Mammary epithelial cell (primary cell): ENCODE data around the gene ELMOD3.

Experiments used
- EZH2 ChIP-seq: IDR thresholded peaks from 2 replicates; pipeline ENCODE4 v1.6.1; 2012; ENCODE audit warnings: low read length, inconsistent platforms, borderline replicate concordance
- TF ChIP-seq, protein P1 (sequence below), 2 donors: IDR thresholded peaks in 1 of 2; conservative IDR thresholded peaks in 1 of 2; 2 replicates each; pipeline ENCODE4 v1.5.1; 2011 to 2012; ENCODE audit warnings: inconsistent platforms in 2 of 2, low read length in 2 of 2, mild to moderate bottlenecking in 2 of 2, control low read depth in 1 of 2, low read depth in 1 of 2; ENCODE audit not compliant: insufficient read depth in 1 of 2; ENCODE audit errors: extremely low read depth in 1 of 2

DNA sequence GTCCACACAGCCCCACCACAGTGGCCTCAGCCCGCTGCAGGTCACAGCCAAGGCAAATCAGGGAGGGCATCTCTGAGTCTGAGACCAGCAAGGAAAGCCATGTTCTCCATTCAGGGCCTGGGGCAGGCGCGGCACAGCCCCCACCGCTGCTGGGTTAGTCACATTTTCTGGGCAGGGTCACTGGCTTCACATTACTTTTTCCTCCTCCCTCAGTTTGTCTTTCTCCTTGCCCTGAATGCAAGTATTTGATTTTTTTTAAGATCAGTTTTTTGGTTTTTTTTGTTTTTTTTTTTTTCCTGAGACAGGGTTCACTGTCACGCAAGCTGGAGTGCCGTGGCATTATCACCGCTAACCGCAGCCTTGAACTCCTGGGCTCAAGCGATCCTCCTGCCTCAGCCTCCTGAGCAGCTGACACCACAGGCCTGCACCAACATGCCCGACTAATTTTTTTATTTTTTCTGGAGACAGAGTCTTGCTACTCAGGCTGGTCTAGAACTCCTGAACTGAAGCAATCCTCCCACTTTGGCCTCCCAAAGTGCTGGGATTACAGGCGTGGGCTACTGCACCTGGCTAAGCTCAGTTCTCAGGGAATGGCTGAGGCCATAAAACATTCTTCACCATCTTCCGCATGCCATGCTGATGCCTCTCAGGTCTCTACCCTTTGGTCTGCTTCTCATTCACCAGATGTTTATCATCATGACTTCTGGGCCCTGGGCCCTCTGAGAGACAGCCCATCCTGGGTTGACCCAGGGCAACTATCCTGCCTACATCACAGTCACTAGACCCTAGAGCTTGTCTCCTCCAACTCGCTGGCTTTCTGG is 56.2 kb downstream of the ELMOD3 start:
- TF ChIP-seq, protein P1, sequence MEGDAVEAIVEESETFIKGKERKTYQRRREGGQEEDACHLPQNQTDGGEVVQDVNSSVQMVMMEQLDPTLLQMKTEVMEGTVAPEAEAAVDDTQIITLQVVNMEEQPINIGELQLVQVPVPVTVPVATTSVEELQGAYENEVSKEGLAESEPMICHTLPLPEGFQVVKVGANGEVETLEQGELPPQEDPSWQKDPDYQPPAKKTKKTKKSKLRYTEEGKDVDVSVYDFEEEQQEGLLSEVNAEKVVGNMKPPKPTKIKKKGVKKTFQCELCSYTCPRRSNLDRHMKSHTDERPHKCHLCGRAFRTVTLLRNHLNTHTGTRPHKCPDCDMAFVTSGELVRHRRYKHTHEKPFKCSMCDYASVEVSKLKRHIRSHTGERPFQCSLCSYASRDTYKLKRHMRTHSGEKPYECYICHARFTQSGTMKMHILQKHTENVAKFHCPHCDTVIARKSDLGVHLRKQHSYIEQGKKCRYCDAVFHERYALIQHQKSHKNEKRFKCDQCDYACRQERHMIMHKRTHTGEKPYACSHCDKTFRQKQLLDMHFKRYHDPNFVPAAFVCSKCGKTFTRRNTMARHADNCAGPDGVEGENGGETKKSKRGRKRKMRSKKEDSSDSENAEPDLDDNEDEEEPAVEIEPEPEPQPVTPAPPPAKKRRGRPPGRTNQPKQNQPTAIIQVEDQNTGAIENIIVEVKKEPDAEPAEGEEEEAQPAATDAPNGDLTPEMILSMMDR (conservative IDR thresholded peaks at IDR 0.05 in 1 of 2, IDR thresholded peaks at IDR 0.05 in 1 of 2; ENCODE audit: extremely low read depth in 1 of 2, insufficient read depth in 1 of 2, low read depth in 1 of 2, low read length in 2 of 2) = no peak
- no peak for TF ChIP-seq EZH2
